Measurements from ENCODE around the gene MAP1A.

The MAP1A gene

GRCh38 chr15:43511012-43511885 is 6.2 kb upstream of the MAP1A start:
- peak; percentile 73 for DNase-seq

DNA sequence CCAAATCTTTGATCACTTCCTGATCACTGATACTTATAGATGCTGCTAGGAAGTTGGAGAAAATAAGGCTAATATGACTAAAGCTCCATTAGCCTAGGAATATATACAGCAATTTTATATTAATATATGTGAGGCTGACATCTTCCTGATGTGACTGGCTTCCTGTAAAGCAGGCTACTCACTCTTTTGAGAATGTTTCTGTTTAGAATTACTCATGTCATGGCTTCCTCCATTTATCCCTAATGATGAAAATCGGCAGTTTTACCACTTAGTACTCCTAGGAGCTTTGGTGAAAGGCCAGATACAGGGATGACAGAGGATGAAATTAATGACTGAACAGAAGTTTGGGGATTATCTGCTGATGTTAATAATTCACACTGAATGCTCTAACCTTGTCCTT is 3.9 kb upstream of the MAP1A start:
- DNase-seq: no peak

DNA sequence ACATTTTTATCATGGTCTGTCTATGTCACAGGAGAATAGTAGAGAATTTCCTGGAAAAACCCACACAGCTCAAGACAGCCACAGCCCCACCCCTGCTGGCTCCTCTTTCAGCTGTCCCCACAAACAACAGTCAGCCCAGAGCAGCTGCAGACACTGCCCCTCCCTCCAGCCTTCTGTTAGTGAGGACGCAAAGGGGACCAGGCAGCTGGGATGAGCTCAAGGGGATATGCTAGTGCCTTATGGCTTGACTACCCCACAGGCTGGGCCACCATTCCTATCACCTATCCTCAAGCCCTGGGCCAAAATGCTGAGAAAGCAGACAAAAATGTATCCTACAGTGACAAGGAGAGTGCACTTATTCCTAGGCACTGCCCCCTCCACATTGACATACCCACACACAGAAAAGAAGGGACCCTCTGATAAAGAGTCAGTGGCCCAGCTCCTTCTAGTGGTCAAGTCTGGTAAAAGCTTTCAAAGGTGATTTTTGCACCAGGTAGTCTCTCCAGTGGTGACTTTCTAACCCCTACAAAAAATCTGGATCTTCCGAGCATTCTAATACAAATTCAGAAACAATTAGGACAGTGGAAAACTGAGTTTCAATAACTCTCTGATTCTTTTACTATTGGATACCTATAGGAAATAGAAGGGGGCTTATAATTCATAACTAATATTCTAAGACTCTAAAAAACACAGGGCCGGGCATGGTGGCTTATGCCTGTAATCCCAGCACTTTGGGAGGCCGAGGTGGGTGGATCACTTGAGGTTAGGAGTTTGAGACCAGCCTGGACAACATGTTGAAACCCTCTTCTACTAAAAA is 3.0 kb upstream of the MAP1A start:
- peak; percentile 89 for DNase-seq

- DNase-seq: no peak
These were observed 1.7 kb upstream of the MAP1A start for GRCh38 chr15:43515741-43516140.

- no peak for DNase-seq
These were observed 1.2 kb upstream of the MAP1A start for GRCh38 chr15:43516185-43516584.

GRCh38 chr15:43516801-43517353 is 531 bp upstream of the MAP1A start:
- DNase-seq: no peak

GRCh38 chr15:43518197-43518761 is 871 bp downstream of the MAP1A start:
- DNase-seq: peak; percentile 76

DNA sequence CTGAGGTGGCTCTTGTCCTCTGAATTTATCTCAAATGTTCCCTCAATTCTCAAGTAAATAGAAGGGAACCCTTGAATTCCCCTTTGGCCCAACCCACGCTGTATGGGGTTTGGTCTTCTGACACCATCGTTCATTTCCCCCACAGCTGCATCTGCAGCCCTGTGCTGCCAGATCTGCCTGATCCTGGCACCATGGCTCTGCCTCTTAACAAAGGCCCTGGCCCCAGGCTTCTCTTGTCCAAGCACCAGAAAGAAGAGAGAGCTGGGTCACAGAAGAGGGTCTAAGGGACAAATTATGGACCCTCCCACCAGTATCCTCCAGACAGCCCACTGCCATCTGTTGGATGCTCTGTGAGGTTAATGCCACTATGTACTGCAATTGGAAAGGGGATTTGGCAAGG is 1.8 kb downstream of the MAP1A start:
- peak; percentile 22 for DNase-seq

GRCh38 chr15:43520138-43520537 is 2.7 kb downstream of the MAP1A start:
- DNase-seq: no peak

DNA sequence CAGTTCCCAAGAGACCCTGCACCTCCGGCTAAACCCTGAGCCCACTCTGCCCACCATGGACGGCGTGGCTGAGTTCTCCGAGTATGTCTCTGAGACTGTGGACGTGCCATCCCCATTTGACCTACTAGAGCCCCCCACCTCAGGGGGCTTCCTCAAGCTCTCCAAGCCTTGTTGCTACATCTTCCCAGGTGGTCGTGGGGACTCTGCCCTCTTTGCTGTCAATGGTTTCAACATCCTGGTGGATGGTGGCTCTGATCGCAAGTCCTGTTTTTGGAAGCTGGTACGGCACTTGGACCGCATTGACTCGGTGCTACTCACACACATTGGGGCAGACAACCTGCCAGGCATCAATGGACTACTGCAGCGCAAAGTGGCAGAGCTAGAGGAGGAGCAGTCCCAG is 4.0 kb downstream of the MAP1A start:
- DNase-seq: no peak

DNA sequence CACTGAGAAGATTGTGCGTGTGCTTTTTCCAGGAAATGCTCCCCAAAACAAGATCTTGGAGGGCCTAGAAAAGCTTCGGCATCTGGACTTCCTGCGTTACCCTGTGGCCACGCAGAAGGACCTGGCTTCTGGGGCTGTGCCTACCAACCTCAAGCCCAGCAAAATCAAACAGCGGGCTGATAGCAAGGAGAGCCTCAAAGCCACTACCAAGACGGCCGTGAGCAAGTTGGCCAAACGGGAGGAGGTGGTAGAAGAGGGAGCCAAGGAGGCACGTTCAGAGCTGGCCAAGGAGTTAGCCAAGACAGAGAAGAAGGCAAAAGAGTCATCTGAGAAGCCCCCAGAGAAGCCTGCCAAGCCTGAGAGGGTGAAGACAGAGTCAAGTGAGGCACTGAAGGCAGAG is 4.8 kb downstream of the MAP1A start:
- no peak for DNase-seq

GRCh38 chr15:43523646-43524045 is 6.2 kb downstream of the MAP1A start:
- DNase-seq: no peak

DNA sequence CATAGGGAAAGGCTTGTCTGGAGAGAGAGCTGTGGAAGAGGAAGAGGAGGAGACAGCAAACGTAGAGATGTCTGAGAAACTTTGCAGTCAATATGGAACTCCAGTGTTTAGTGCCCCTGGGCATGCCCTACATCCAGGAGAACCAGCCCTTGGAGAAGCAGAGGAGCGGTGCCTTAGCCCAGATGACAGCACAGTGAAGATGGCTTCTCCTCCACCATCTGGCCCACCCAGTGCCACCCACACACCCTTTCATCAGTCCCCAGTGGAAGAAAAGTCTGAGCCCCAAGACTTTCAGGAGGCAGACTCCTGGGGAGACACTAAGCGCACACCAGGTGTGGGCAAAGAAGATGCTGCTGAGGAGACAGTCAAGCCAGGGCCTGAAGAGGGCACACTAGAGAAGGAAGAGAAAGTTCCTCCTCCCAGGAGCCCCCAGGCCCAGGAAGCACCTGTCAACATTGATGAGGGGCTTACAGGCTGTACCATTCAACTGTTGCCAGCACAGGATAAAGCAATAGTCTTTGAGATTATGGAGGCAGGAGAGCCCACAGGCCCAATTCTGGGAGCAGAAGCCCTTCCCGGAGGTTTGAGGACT is 6.9 kb downstream of the MAP1A start:
- no peak for DNase-seq

DNA sequence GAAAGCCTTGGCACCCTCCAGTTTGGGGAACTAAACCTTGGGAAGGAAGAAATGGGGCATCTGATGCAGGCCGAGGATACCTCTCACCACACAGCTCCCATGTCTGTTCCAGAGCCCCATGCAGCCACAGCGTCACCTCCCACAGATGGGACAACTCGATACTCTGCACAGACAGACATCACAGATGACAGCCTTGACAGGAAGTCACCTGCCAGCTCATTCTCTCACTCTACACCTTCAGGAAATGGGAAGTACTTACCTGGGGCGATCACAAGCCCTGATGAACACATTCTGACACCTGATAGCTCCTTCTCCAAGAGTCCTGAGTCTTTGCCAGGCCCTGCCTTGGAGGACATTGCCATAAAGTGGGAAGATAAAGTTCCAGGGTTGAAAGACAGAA is 7.7 kb downstream of the MAP1A start:
- DNase-seq: no peak

- no peak for DNase-seq
These were observed 9.0 kb downstream of the MAP1A start for GRCh38 chr15:43526261-43526930.

GRCh38 chr15:43527016-43527801 is 9.8 kb downstream of the MAP1A start:
- DNase-seq: no peak

- DNase-seq: no peak
These were observed 10.6 kb downstream of the MAP1A start for GRCh38 chr15:43527802-43528541.

DNA sequence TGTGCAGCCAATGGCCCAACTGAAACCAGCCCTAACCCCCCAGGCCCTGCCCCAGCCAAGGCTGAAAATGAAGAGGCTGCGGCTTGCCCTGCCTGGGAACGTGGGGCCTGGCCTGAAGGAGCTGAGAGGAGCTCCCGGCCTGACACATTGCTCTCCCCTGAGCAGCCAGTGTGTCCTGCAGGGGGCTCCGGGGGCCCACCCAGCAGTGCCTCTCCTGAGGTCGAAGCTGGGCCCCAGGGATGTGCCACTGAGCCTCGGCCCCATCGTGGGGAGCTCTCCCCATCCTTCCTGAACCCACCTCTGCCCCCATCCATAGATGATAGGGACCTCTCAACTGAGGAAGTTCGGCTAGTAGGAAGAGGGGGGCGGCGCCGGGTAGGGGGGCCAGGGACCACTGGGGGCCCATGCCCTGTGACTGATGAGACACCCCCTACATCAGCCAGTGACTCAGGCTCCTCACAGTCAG is 11.2 kb downstream of the MAP1A start:
- no peak for DNase-seq

- DNase-seq: no peak
These were observed 11.7 kb downstream of the MAP1A start for GRCh38 chr15:43529141-43529540.

DNA sequence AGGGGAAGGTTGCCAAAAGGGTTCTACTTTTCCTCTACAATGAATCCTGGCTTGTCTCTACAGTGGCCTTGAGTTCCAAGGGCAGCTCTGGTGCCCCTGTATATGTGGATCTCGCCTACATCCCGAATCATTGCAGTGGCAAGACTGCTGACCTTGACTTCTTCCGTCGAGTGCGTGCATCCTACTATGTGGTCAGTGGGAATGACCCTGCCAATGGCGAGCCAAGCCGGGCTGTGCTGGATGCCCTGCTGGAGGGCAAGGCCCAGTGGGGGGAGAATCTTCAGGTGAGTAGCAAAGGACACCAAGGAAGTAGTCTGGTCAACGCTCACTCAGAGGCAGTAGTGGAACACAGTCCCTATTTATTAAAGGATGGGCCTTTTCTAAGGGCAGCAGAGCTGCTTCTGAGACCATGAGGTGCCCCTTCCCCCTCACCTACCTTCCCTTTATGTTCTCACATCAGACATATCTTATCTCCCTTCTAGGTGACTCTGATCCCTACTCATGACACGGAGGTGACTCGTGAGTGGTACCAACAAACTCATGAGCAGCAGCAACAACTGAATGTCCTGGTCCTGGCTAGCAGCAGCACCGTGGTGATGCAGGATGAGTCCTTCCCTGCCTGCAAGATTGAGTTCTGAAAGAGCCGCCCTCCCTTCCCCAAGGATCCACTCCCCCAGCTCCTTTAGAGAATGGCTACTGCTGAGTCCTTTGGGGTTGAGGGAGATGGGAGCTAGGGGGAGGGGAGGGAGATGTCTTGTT is 12.4 kb downstream of the MAP1A start:
- DNase-seq: no peak

Measured in hematopoietic multipotent progenitor cell treated with erythropoietin and hydrocortisone succinate and interleukin-3 and kit ligand, for 4 days (in vitro differentiated cells).